CD4-positive, alpha-beta T cell (primary cell): ENCODE measurements around the gene SLAMF8. TPM values are rescaled to one million over a fixed set of nuclear protein-coding genes. Genes with fewer than 3 reads are reported as not detected.
A peak's percentile ranks its signal among the peaks of the same experiment; 100 is the strongest.

ENCODE experiments used
- ATAC-seq: fragments of 200-7000 bp; cut with Tn5 transposase; one replicate; pipeline ENCODE4 v1.10.0; 2022; ENCODE audit warnings: mild to moderate bottlenecking; ENCODE audit not compliant: poor library complexity
- CTCF ChIA-PET: fragments of 350-600 bp; sonication (Branson Sonifier 250); formaldehyde crosslinking; loops from one replicate; lab custom pipeline; 2021; ENCODE audit warnings: antibody characterized with exemption, inconsistent platforms; lab: Charles Lee
- POLR2A ChIA-PET: fragments of 350-600 bp; sonication (Branson Sonifier 250); formaldehyde crosslinking; loops from one replicate; lab custom pipeline; 2021; ENCODE audit warnings: antibody characterized with exemption, inconsistent platforms; lab: Charles Lee
- DNase-seq, 14 experiments: peaks; one replicate each; pipeline ENCODE4 v3.0.0-alpha.2; 2013 to 2020; ENCODE audit warnings: mixed read lengths in 2 of 14
- H3K27ac ChIP-seq, 2 donors: one replicate each; pipeline versions ENCODE4 v1.5.1 to v1.7.0; 2013; ENCODE audit warnings: low read length in 2 of 2, low read depth in 1 of 2, mild to moderate bottlenecking in 1 of 2
- H3K27me3 ChIP-seq, 2 experiments: 1 replicate in 1 of 2; 2 replicates in 1 of 2; pipeline versions ENCODE4 v1.6.1 to v1.7.0; 2013; ENCODE audit warnings: low read length in 2 of 2, control low read depth in 1 of 2, mild to moderate bottlenecking in 1 of 2, moderate library complexity in 1 of 2; ENCODE audit not compliant: insufficient read depth in 2 of 2, control insufficient read depth in 1 of 2
- H3K36me3 ChIP-seq: one replicate; pipeline ENCODE4 v1.6.1; 2013; ENCODE audit warnings: low read length, control low read depth; ENCODE audit not compliant: insufficient read depth
- H3K4me1 ChIP-seq: one replicate; pipeline ENCODE4 v1.6.1; 2013; ENCODE audit warnings: low read length, control low read depth; ENCODE audit not compliant: insufficient read depth
- H3K4me3 ChIP-seq: one replicate; pipeline ENCODE4 v1.5.1; 2013; ENCODE audit warnings: mild to moderate bottlenecking, low read length, moderate library complexity
- H3K9me3 ChIP-seq, 2 experiments: 1 replicate in 1 of 2; 2 replicates in 1 of 2; pipeline versions ENCODE4 v1.6.1 to v1.7.0; 2013; ENCODE audit warnings: low read length in 2 of 2, mild to moderate bottlenecking in 2 of 2, control low read depth in 1 of 2, moderate library complexity in 1 of 2; ENCODE audit not compliant: control insufficient read depth in 1 of 2, insufficient read depth in 1 of 2
- H3K27ac Mint-ChIP-seq: one replicate; pipeline ENCODE4 v1.8.0; 2020; ENCODE audit warnings: mixed read lengths
- H3K27me3 Mint-ChIP-seq: one replicate; pipeline ENCODE4 v1.8.0; 2021; ENCODE audit warnings: mixed read lengths
- H3K36me3 Mint-ChIP-seq: one replicate; pipeline ENCODE4 v1.8.0; 2021; ENCODE audit warnings: low read depth, mixed read lengths
- H3K4me1 Mint-ChIP-seq: one replicate; pipeline ENCODE4 v1.8.0; 2021; ENCODE audit warnings: low read depth, mixed read lengths
- H3K4me3 Mint-ChIP-seq: one replicate; pipeline ENCODE4 v1.8.0; 2020; ENCODE audit warnings: mild to moderate bottlenecking, mixed read lengths
- H3K9me3 Mint-ChIP-seq: one replicate; pipeline ENCODE4 v1.8.0; 2020; ENCODE audit warnings: mixed read lengths
- intact Hi-C, 2 experiments: fragments of 100-400 bp; cut with DNase I in 1 of 2; cut with micrococcal nuclease in 1 of 2; formaldehyde crosslinking; loops; one replicate each; pipeline versions ENCODE4 v1.15.1 to v1.9.0; 2023 to 2025; cut with DNase I, micrococcal nuclease
- total RNA-seq, 174 experiments: library from RNA in 2 of 174; stranded (reverse) in 2 of 174; gene quantifications; one replicate each; pipeline ENCODE4 v1.2.3 and lab custom pipeline; 2021 to 2026
- TF ChIP-seq, protein P1 (sequence below): fragments of 200-600 bp; IDR thresholded peaks from one replicate; pipeline ENCODE4 v1.8.0; 2022; ENCODE audit warnings: antibody characterized with exemption, mild to moderate bottlenecking

The SLAMF8 gene
- total RNA-seq, 2 experiments from 2014 or later, result 0.34 TPM; not detected in 1

- no peaks in the 10 kb centered on the region for H3K9me3 Mint-ChIP-seq
- peaks cover 6% of the 10 kb centered on the region for H3K4me1 ChIP-seq
- H3K4me3 ChIP-seq, result no peak overlapping the region
- intact Hi-C loops, result loop anchor here in 1 of 2 experiments (10.0 kb wide), 1 partner anchor 665 kb away; no protein-coding TSS in a partner anchor
- ChIA-PET CTCF (interaction anchor here (1.5 kb wide), 2 partner anchors 9 to 12 kb away, joined by 3 to 5 read pairs; no protein-coding TSS in a partner anchor), POLR2A (interaction anchor here (0.7 to 0.9 kb wide), 2 partner anchors 24 to 82 kb away, joined by 3 to 4 read pairs; no protein-coding TSS in a partner anchor)
- no peaks in the 10 kb centered on the region for H3K27me3 Mint-ChIP-seq
- no peak overlapping the region for H3K27ac Mint-ChIP-seq
- TF ChIP-seq, protein P1, sequence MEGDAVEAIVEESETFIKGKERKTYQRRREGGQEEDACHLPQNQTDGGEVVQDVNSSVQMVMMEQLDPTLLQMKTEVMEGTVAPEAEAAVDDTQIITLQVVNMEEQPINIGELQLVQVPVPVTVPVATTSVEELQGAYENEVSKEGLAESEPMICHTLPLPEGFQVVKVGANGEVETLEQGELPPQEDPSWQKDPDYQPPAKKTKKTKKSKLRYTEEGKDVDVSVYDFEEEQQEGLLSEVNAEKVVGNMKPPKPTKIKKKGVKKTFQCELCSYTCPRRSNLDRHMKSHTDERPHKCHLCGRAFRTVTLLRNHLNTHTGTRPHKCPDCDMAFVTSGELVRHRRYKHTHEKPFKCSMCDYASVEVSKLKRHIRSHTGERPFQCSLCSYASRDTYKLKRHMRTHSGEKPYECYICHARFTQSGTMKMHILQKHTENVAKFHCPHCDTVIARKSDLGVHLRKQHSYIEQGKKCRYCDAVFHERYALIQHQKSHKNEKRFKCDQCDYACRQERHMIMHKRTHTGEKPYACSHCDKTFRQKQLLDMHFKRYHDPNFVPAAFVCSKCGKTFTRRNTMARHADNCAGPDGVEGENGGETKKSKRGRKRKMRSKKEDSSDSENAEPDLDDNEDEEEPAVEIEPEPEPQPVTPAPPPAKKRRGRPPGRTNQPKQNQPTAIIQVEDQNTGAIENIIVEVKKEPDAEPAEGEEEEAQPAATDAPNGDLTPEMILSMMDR, result no peak
- H3K9me3 ChIP-seq, result no peaks in the 10 kb centered on the region
- no peaks in the 10 kb centered on the region for H3K36me3 ChIP-seq
- no peaks in the 10 kb centered on the region for H3K36me3 Mint-ChIP-seq
- peak in 2 of 14 experiments; percentile 38 to 45 for DNase-seq
- H3K4me1 Mint-ChIP-seq, result no peaks in the 10 kb centered on the region
- H3K27me3 ChIP-seq, result no peaks in the 10 kb centered on the region
- ATAC-seq, result no peak
- H3K27ac ChIP-seq, result no peak overlapping the region
- no peak overlapping the region for H3K4me3 Mint-ChIP-seq
These were observed 53.3 kb downstream of the SLAMF8 start for GRCh38 chr1:159879977-159880376.

DNA sequence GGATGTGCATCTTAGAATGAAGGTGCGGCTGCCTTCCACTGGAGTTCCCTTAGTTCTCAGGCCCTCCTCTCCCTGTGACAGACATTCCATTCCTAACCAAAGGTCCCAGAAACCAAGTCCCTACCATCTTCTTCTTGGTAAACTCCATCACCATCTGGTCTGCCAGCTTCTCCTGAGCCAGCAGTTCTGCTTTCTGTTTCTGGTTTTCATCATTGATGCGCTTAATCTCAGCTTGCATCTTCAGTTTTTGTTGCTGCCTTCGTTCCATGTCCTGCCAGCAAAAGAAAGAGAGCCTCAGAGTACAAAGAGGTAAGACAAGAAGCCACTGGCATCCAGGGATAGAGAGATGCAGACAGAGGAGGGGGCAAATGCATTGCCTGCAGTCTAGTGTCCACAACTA, 53.8 kb downstream of the SLAMF8 start:
- TF ChIP-seq, protein P1, result no peak
- ChIA-PET POLR2A (interaction anchor here (0.7 to 0.9 kb wide), 2 partner anchors 24 to 82 kb away, joined by 3 to 4 read pairs; no protein-coding TSS in a partner anchor), CTCF (interaction anchor here (1.5 kb wide), 1 partner anchor 12 kb away, joined by 5 read pairs; no protein-coding TSS in a partner anchor)
- no peaks in the 10 kb centered on the region for H3K9me3 ChIP-seq
- intact Hi-C loops, result loop anchor here in 1 of 2 experiments (10.0 kb wide), 1 partner anchor 666 kb away; no protein-coding TSS in a partner anchor
- Mint-ChIP-seq H3K27me3 (no peaks in the 10 kb centered on the region), H3K9me3 (no peaks in the 10 kb centered on the region), H3K36me3 (no peaks in the 10 kb centered on the region), H3K4me1 (no peaks in the 10 kb centered on the region), H3K27ac (no peak overlapping the region), H3K4me3 (no peak overlapping the region)
- no peaks in the 10 kb centered on the region for H3K27me3 ChIP-seq
- DNase-seq (no peak), ATAC-seq (no peak)
- H3K36me3 ChIP-seq, result no peaks in the 10 kb centered on the region
- H3K4me3 ChIP-seq, result no peak overlapping the region
- no peak overlapping the region for H3K27ac ChIP-seq
- H3K4me1 ChIP-seq, result peaks cover 6% of the 10 kb centered on the region

- Histone ChIP-seq H3K4me1 (peaks cover 6% of the 10 kb centered on the region), H3K27me3 (no peaks in the 10 kb centered on the region), H3K4me3 (no peak overlapping the region), H3K27ac (no peak overlapping the region), H3K36me3 (no peaks in the 10 kb centered on the region), H3K9me3 (no peaks in the 10 kb centered on the region)
- TF ChIP-seq, protein P1, result no peak
- H3K27me3 Mint-ChIP-seq, result no peaks in the 10 kb centered on the region
- no peaks in the 10 kb centered on the region for H3K4me1 Mint-ChIP-seq
- no peaks in the 10 kb centered on the region for H3K36me3 Mint-ChIP-seq
- CTCF ChIA-PET, result no interaction called here
- peak in 13 of 14 experiments; percentile 9 to 79 (median 45) for DNase-seq
- peak; percentile 17 for ATAC-seq
- H3K9me3 Mint-ChIP-seq, result no peaks in the 10 kb centered on the region
- intact Hi-C loops, result loop anchor here in 1 of 2 experiments (10.0 kb wide), 1 partner anchor 667 kb away; no protein-coding TSS in a partner anchor
- H3K27ac Mint-ChIP-seq, result no peak overlapping the region
- no peak overlapping the region for H3K4me3 Mint-ChIP-seq
- POLR2A ChIA-PET, result no interaction called here
These were observed 55.2 kb downstream of the SLAMF8 start for GRCh38 chr1:159881622-159882526.
